ENCODE measurements around the gene ITGA7. TPM values are rescaled to one million over a fixed set of nuclear protein-coding genes. Genes with fewer than 3 reads are reported as not detected.
A peak's percentile ranks its signal among the peaks of the same experiment; 100 is the strongest.

The ITGA7 gene
- total RNA-seq, 1 experiment from 2014 or later = 14.7 TPM

DNA sequence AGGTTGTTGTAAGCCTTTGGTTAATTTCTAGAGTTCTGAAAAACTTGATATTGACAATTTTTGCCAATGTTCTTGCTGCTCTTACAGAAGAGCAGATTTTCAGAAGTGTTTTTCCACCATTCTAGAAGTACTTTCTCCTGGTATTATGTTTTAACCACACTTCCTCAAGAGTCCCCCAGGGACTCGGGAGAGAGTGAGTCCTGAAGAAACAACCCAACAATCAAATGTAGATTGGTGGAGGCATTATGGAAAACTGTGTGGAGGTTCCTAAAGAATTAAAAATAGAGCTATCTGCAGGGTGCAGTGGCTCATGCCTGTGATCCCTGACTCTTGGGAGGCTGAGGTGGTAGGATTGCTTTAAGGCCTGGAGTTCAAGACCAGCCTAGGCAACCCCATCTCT lies 44.3 kb downstream of the ITGA7 start:
- no peak for DNase-seq (ENCODE audit: low spot score)
- Histone ChIP-seq H3K9me3 (ENCODE audit: low read depth, low read length, poor library complexity, severe bottlenecking) (no peaks in the 10 kb centered on the region), H3K27ac (ENCODE audit: low read depth, low read length, poor library complexity, severe bottlenecking) (no peak overlapping the region), H3K4me1 (ENCODE audit: insufficient read depth, low read length, poor library complexity, severe bottlenecking) (no peaks in the 10 kb centered on the region), H3K36me3 (ENCODE audit: insufficient read depth, low read length, poor library complexity, severe bottlenecking) (no peaks in the 10 kb centered on the region), H3K27me3 (replicated peaks; ENCODE audit: insufficient read depth, low read depth, low read length, poor library complexity) (no peaks in the 10 kb centered on the region), H3K4me3 (ENCODE audit: low read depth, low read length, poor library complexity, severe bottlenecking) (no peak overlapping the region)
- TF ChIP-seq EZH2 (IDR thresholded peaks at IDR 0.05; ENCODE audit: borderline replicate concordance, low read depth, low read length, poor library complexity, severe bottlenecking) (no peak), CTCF (conservative IDR thresholded peaks at IDR 0.05; ENCODE audit: low read depth, low read length) (no peak)
- intact Hi-C loops (cut with micrococcal nuclease; ENCODE audit: unreplicated experiment) = no loop called here
- POLR2A ChIA-PET (ENCODE audit: low non-redundant PET) = no interaction called here
- CTCF ChIA-PET = interaction anchor here (0.6 kb wide), 1 partner anchor 78 kb away, joined by 3 read pairs; no protein-coding TSS in a partner anchor
- BruUV-seq (replicated peaks) = no TSS peak

- intact Hi-C loops (cut with micrococcal nuclease; ENCODE audit: unreplicated experiment) = loop anchor here (1.0 to 5.0 kb wide), 2 partner anchors 63 to 78 kb away; partner anchors contain the start of gene RDH5
- ChIA-PET CTCF (interaction anchor here (0.6 kb wide), 1 partner anchor 104 kb away, joined by 3 read pairs; no protein-coding TSS in a partner anchor), POLR2A (ENCODE audit: low non-redundant PET) (no interaction called here)
- TF ChIP-seq EZH2 (IDR thresholded peaks at IDR 0.05; ENCODE audit: borderline replicate concordance, low read depth, low read length, poor library complexity, severe bottlenecking) (no peak), CTCF (conservative IDR thresholded peaks at IDR 0.05; ENCODE audit: low read depth, low read length) (peak; percentile 63)
- Histone ChIP-seq H3K27ac (ENCODE audit: low read depth, low read length, poor library complexity, severe bottlenecking) (no peak overlapping the region), H3K4me1 (ENCODE audit: insufficient read depth, low read length, poor library complexity, severe bottlenecking) (no peaks in the 10 kb centered on the region), H3K4me3 (ENCODE audit: low read depth, low read length, poor library complexity, severe bottlenecking) (no peak overlapping the region), H3K36me3 (ENCODE audit: insufficient read depth, low read length, poor library complexity, severe bottlenecking) (no peaks in the 10 kb centered on the region), H3K9me3 (ENCODE audit: low read depth, low read length, poor library complexity, severe bottlenecking) (no peaks in the 10 kb centered on the region), H3K27me3 (replicated peaks; ENCODE audit: insufficient read depth, low read depth, low read length, poor library complexity) (no peaks in the 10 kb centered on the region)
- no TSS peak for BruUV-seq (replicated peaks)
- peak; percentile 63 for DNase-seq (ENCODE audit: low spot score)
These were observed 48.0 kb downstream of the ITGA7 start for GRCh38 chr12:55659486-55660385.

DNA sequence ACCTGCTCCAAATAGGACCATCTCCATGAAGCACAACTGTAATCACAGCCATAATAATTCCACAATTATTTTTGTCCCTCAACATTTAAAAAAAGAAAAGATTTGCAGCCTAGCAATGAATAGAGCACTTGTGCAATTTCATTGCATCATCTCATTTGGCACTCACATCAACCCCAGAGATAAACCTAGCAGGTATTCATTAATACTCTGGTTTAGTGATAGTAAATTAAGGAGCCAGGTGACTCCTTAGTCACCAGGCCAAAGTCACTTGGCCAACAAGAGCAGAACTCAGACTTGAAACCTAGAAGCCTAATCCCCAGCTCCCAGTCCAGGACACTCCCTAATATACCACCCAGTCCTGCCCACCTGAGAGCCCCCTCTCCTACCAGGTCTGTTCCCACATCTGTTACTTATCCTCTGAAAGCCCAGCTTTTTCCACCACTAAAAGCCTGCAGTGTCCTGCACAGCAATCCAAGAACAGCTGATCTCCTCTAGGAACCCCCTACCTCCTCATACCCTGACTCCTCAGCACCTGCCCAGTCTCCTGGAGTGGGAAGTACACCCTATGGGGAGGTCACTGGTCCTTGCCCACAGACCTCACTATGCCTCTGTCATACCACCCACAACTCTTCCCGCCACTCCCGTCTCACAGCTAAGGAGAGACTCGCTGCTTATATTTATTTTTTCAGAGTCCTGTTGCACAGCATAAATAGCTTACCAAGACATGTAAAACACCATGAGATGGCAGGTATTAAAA lies 48.9 kb downstream of the ITGA7 start:
- intact Hi-C loops (cut with micrococcal nuclease; ENCODE audit: unreplicated experiment) = loop anchor here (1.0 to 5.0 kb wide), 2 partner anchors 63 to 78 kb away; partner anchors contain the start of gene RDH5
- ChIA-PET POLR2A (ENCODE audit: low non-redundant PET) (no interaction called here), CTCF (no interaction called here)
- Histone ChIP-seq H3K4me3 (ENCODE audit: low read depth, low read length, poor library complexity, severe bottlenecking) (no peak overlapping the region), H3K27ac (ENCODE audit: low read depth, low read length, poor library complexity, severe bottlenecking) (no peak overlapping the region), H3K36me3 (ENCODE audit: insufficient read depth, low read length, poor library complexity, severe bottlenecking) (no peaks in the 10 kb centered on the region), H3K27me3 (replicated peaks; ENCODE audit: insufficient read depth, low read depth, low read length, poor library complexity) (no peaks in the 10 kb centered on the region), H3K4me1 (ENCODE audit: insufficient read depth, low read length, poor library complexity, severe bottlenecking) (no peaks in the 10 kb centered on the region), H3K9me3 (ENCODE audit: low read depth, low read length, poor library complexity, severe bottlenecking) (no peaks in the 10 kb centered on the region)
- BruUV-seq (replicated peaks) = no TSS peak
- no peak for DNase-seq (ENCODE audit: low spot score)
- TF ChIP-seq CTCF (conservative IDR thresholded peaks at IDR 0.05; ENCODE audit: low read depth, low read length) = no peak
- TF ChIP-seq EZH2 (IDR thresholded peaks at IDR 0.05; ENCODE audit: borderline replicate concordance, low read depth, low read length, poor library complexity, severe bottlenecking) = no peak
